GM21447 (cell line): ENCODE measurements around the gene PCDHGA8.
"Not testable (repeated sequence)": the region's sequence is repeated elsewhere in the genome, so short reads cannot be mapped to it uniquely, and the experiment has no call there.

Experiments used
- ATAC-seq: cut with Tn5 transposase; IDR thresholded peaks from one replicate; pipeline ENCODE4 v1.9.1; 2021; ENCODE audit not compliant: unreplicated experiment

Gene PCDHGA8

GRCh38 chr5:141392429-141393198, at the start of gene PCDHGA8:
TSS of gene PCDHGA8 (plus strand) at chr5:141392633. CDS start at chr5:141392814, 181 bp downstream.
- ATAC-seq, result no peak

- ATAC-seq, result no peak
Observed at GRCh38 chr5:141342773-141343172, 49.7 kb upstream of the PCDHGA8 start.

- ATAC-seq, result no peak
Observed at GRCh38 chr5:141343242-141343952, 49.0 kb upstream of the PCDHGA8 start, which contains the start of gene PCDHGA3. TSS of gene PCDHGA3 (plus strand) at chr5:141343829. CDS start at chr5:141344034, 205 bp downstream.

- no peak for ATAC-seq
Observed at GRCh38 chr5:141343953-141344463, 48.4 kb upstream of the PCDHGA8 start.

- no peak for ATAC-seq
Observed at GRCh38 chr5:141345327-141345726, 47.1 kb upstream of the PCDHGA8 start.

GRCh38 chr5:141346017-141346416, 46.4 kb upstream of the PCDHGA8 start:
- not testable (repeated sequence) for ATAC-seq

- ATAC-seq, result no peak
Observed at GRCh38 chr5:141349917-141350619, 42.4 kb upstream of the PCDHGA8 start, which contains the start of gene PCDHGB1. TSS of gene PCDHGB1 (plus strand) at chr5:141350099. CDS start at chr5:141350261, 162 bp downstream.

GRCh38 chr5:141351591-141351990, 40.8 kb upstream of the PCDHGA8 start:
- no peak for ATAC-seq

- no peak for ATAC-seq
Observed at GRCh38 chr5:141354900-141355469, 37.4 kb upstream of the PCDHGA8 start, which contains the start of gene PCDHGA4. TSS of gene PCDHGA4 (plus strand) at chr5:141355021. CDS start at chr5:141355108, 87 bp downstream.

GRCh38 chr5:141355641-141356040, 36.8 kb upstream of the PCDHGA8 start:
- no peak for ATAC-seq

- no peak for ATAC-seq
Observed at GRCh38 chr5:141356133-141356532, 36.3 kb upstream of the PCDHGA8 start.

- ATAC-seq, result no peak
Observed at GRCh38 chr5:141356950-141357349, 35.5 kb upstream of the PCDHGA8 start.

GRCh38 chr5:141359790-141360426, 32.5 kb upstream of the PCDHGA8 start, which contains the start of gene PCDHGB2:
TSS of gene PCDHGB2 (plus strand) at chr5:141359994. CDS start at chr5:141360136, 142 bp downstream.
- ATAC-seq, result no peak

- no peak for ATAC-seq
Observed at GRCh38 chr5:141360685-141361084, 31.7 kb upstream of the PCDHGA8 start.

- ATAC-seq, result no peak
Observed at GRCh38 chr5:141362719-141363118, 29.7 kb upstream of the PCDHGA8 start.

- no peak for ATAC-seq
Observed at GRCh38 chr5:141363952-141364660, 28.3 kb upstream of the PCDHGA8 start, which contains the start of gene PCDHGA5. TSS of gene PCDHGA5 (plus strand) at chr5:141364162. CDS start at chr5:141364331, 169 bp downstream.

GRCh38 chr5:141366016-141366896, 26.2 kb upstream of the PCDHGA8 start:
- ATAC-seq, result no peak
